SK-N-SH (cell line): Measurements from ENCODE around the gene SELENOV. TPM values are rescaled to one million over a fixed set of nuclear protein-coding genes. Genes with fewer than 3 reads are reported as not detected.

Source experiments
- CTCF ChIA-PET: fragments of 300-600, 350-600 bp; formaldehyde crosslinking; extraction: SDS; loops from one replicate; lab custom pipeline; 2021; lab: Yijun Ruan, JAX
- POLR2A ChIA-PET: fragments of 350-600 bp; sonication (Branson Sonifier 250); formaldehyde crosslinking; extraction: SDS; loops from one replicate; lab custom pipeline; 2020; ENCODE audit warnings: antibody characterized with exemption, inconsistent platforms; lab: Yijun Ruan, JAX
- DNase-seq: peaks from one replicate; pipeline ENCODE4 v3.0.0; 2012
- H2AFZ ChIP-seq: fragments of 200-600 bp; sonication (generic); 2 replicates; pipeline ENCODE4 v1.8.1; 2016; ENCODE audit warnings: antibody characterized with exemption, mild to moderate bottlenecking, low read depth
- H3F3A ChIP-seq: fragments of 200-600 bp; sonication (generic); replicated peaks from 2 replicates; pipeline ENCODE3; 2016; ENCODE audit warnings: antibody characterized with exemption, mild to moderate bottlenecking; ENCODE audit not compliant: insufficient read depth
- H3K27ac ChIP-seq, 2 experiments: fragments of 200-500 bp in 1 of 2; fragments of 200-600 bp in 1 of 2; sonication (Bioruptor generic) in 1 of 2; sonication (generic), shearing (Covaris generic) in 1 of 2; 2 replicates each; pipeline versions ENCODE4 v1.5.1 to v1.6.1; 2014 to 2016; ENCODE audit warnings: low read depth in 2 of 2, inconsistent platforms in 1 of 2, low read length in 1 of 2, mild to moderate bottlenecking in 1 of 2, mixed read lengths in 1 of 2
- H3K27me3 ChIP-seq: fragments of 200-600 bp; sonication (generic), shearing (Covaris generic); 2 replicates; pipeline ENCODE4 v1.6.1; 2016; ENCODE audit warnings: mixed run types; ENCODE audit not compliant: insufficient read depth
- H3K36me3 ChIP-seq, 2 experiments: fragments of 200-500 bp in 1 of 2; fragments of 200-600 bp in 1 of 2; sonication (Bioruptor generic) in 1 of 2; sonication (generic) in 1 of 2; replicated peaks in 1 of 2; 2 replicates each; pipeline versions ENCODE3 to v1.5.1; 2014 to 2016; ENCODE audit warnings: low read length in 1 of 2, mild to moderate bottlenecking in 1 of 2; ENCODE audit not compliant: insufficient read depth in 2 of 2, control insufficient read depth in 1 of 2
- H3K4me1 ChIP-seq, 2 experiments: fragments of 200-500 bp in 1 of 2; fragments of 200-600 bp in 1 of 2; sonication (Bioruptor generic) in 1 of 2; sonication (generic), shearing (Covaris generic) in 1 of 2; 2 replicates each; pipeline versions ENCODE4 v1.5.1 to v1.6.1; 2014 to 2016; ENCODE audit warnings: low read depth in 1 of 2, low read length in 1 of 2, mixed run types in 1 of 2; ENCODE audit not compliant: insufficient read depth in 2 of 2, control insufficient read depth in 1 of 2
- H3K4me2 ChIP-seq: fragments of 200-600 bp; sonication (generic), shearing (Covaris generic); 2 replicates; pipeline ENCODE4 v1.6.1; 2017; ENCODE audit warnings: mixed run types
- H3K4me3 ChIP-seq, 2 experiments: fragments of 200-500 bp in 1 of 2; fragments of 200-600 bp in 1 of 2; sonication (Bioruptor generic) in 1 of 2; sonication (generic), shearing (Covaris generic) in 1 of 2; 2 replicates each; pipeline versions ENCODE4 v1.5.1 to v1.8.1; 2014 to 2016; ENCODE audit warnings: low read depth in 2 of 2, inconsistent platforms in 1 of 2, low read length in 1 of 2, mild to moderate bottlenecking in 1 of 2, mixed read lengths in 1 of 2, moderate library complexity in 1 of 2
- H3K79me2 ChIP-seq: fragments of 200-600 bp; sonication (generic); 2 replicates; pipeline ENCODE4 v1.8.1; 2017; ENCODE audit warnings: mild to moderate bottlenecking; ENCODE audit not compliant: insufficient read depth
- H3K9ac ChIP-seq: fragments of 200-600 bp; sonication (generic); 2 replicates; pipeline ENCODE4 v1.6.1; 2017; ENCODE audit warnings: mixed run types
- H3K9me2 ChIP-seq: fragments of 200-600 bp; sonication (generic); 2 replicates; pipeline ENCODE4 v1.6.1; 2017; ENCODE audit warnings: mixed run types
- H3K9me3 ChIP-seq: fragments of 200-600 bp; sonication (generic); 2 replicates; pipeline ENCODE4 v1.6.1; 2017; ENCODE audit warnings: mixed run types, mild to moderate bottlenecking, moderate library complexity
- H4K20me1 ChIP-seq: fragments of 200-600 bp; sonication (generic); 2 replicates; pipeline ENCODE4 v1.6.1; 2017; ENCODE audit warnings: mild to moderate bottlenecking, mixed run types; ENCODE audit not compliant: insufficient read depth
- CTCF ChIP-seq: fragments of 200-600 bp; sonication (generic); IDR thresholded peaks from 2 replicates; pipeline ENCODE4 v1.6.1; 2017; ENCODE audit warnings: antibody characterized with exemption, mild to moderate bottlenecking, moderate library complexity
- EP300 ChIP-seq, 2 experiments: IDR thresholded peaks; 2 replicates each; pipeline versions ENCODE4 v1.4.0 to v1.6.1; 2012; ENCODE audit warnings: borderline replicate concordance in 1 of 2, low read depth in 1 of 2, low read length in 1 of 2
- EZH2phosphoT487 ChIP-seq: fragments of 200-600 bp; sonication (generic); IDR thresholded peaks from 2 replicates; pipeline ENCODE4 v1.6.1; 2017; ENCODE audit warnings: low read depth, mixed run types, mild to moderate bottlenecking, antibody characterized with exemption, moderate library complexity, borderline replicate concordance
- FOXM1 ChIP-seq: IDR thresholded peaks from 2 replicates; pipeline ENCODE4 v1.4.0; 2012; ENCODE audit warnings: low read depth, mild to moderate bottlenecking
- JUND ChIP-seq: IDR thresholded peaks from 2 replicates; pipeline ENCODE4 v1.4.0; 2012
- MAX ChIP-seq: IDR thresholded peaks from 2 replicates; pipeline ENCODE4 v1.4.0; 2012; ENCODE audit warnings: low read depth
- MXI1 ChIP-seq: IDR thresholded peaks from 2 replicates; pipeline ENCODE4 v1.6.1; 2012; ENCODE audit warnings: mild to moderate bottlenecking, low read depth, low read length, improper control_type of control experiment
- NRF1 ChIP-seq: IDR thresholded peaks from 2 replicates; pipeline ENCODE4 v1.6.1; 2012; ENCODE audit warnings: low read depth, mild to moderate bottlenecking, low read length
- PBX3 ChIP-seq: IDR thresholded peaks from 2 replicates; pipeline ENCODE4; 2012
- RFX5 ChIP-seq: IDR thresholded peaks from 2 replicates; pipeline ENCODE4 v1.6.1; 2012; ENCODE audit warnings: mild to moderate bottlenecking, improper control_type of control experiment, low read length
- SIN3A ChIP-seq: IDR thresholded peaks from 2 replicates; pipeline ENCODE4 v1.6.1; 2012; ENCODE audit warnings: low read depth, mild to moderate bottlenecking, low read length, moderate library complexity, borderline replicate concordance
- SMC3 ChIP-seq: IDR thresholded peaks from 2 replicates; pipeline ENCODE4 v1.6.1; 2012; ENCODE audit warnings: low read depth, low read length, improper control_type of control experiment
- TCF12 ChIP-seq: IDR thresholded peaks from 2 replicates; pipeline ENCODE4 v1.4.0; 2012
- TEAD4 ChIP-seq: IDR thresholded peaks from 2 replicates; pipeline ENCODE4 v1.4.0; 2012; ENCODE audit warnings: mild to moderate bottlenecking, borderline replicate concordance; ENCODE audit not compliant: insufficient read depth
- USF1 ChIP-seq: IDR thresholded peaks from 2 replicates; pipeline ENCODE4 v1.4.0; 2012; ENCODE audit warnings: low read depth, borderline replicate concordance
- YY1 ChIP-seq: IDR thresholded peaks from 2 replicates; pipeline ENCODE4 v1.4.0; 2012; ENCODE audit warnings: low read depth, mild to moderate bottlenecking
- ZBTB33 ChIP-seq: IDR thresholded peaks from 2 replicates; pipeline ENCODE4 v1.4.0; 2012; ENCODE audit warnings: low read depth, borderline replicate concordance
- WGBS: methylation state at CpG from one replicate; pipeline ENCODE4 v1.1.6; 2017; ENCODE audit warnings: low lambda C conversion rate; 5-methylcytosine and 5-hydroxymethylcytosine counted together
- polyA plus RNA-seq, 3 experiments: library from polyadenylated mRNA; depleted of rRNA; stranded (reverse); fragments of >200 nt; gene quantifications; 2 replicates each; pipeline ENCODE4 v1.2.3, GENCODE V29; 2012
- TF ChIP-seq, protein P1 (sequence below): fragments of 150-350 bp; IDR thresholded peaks from 2 replicates; pipeline ENCODE4 v1.6.1; 2017; ENCODE audit warnings: antibody characterized with exemption, low read length, low read depth, borderline replicate concordance

The SELENOV gene
- polyA plus RNA-seq, 1 of the 3 experiments (the other 2 are of a cell fraction): 0.08 TPM

GRCh38 chr19:39544911-39545310 is 30.0 kb downstream of the SELENOV start:
- Histone ChIP-seq H3F3A (no peaks in the 10 kb centered on the region), H3K9ac (no peak overlapping the region), H3K27me3 (peaks cover 23% of the 10 kb centered on the region; the same call in 1 of the 2 replicates), H3K9me2 (no peaks in the 10 kb centered on the region), H3K36me3 (no peaks in the 10 kb centered on the region), H3K79me2 (no peaks in the 10 kb centered on the region), H4K20me1 (no peaks in the 10 kb centered on the region), H3K4me1 (no peaks in the 10 kb centered on the region), H3K4me2 (no peak overlapping the region), H3K9me3 (no peaks in the 10 kb centered on the region), H3K4me3 (no peak overlapping the region), H3K27ac (no peak overlapping the region), H2AFZ (no peak overlapping the region)
- DNase-seq: no peak
- TF ChIP-seq CTCF: no peak
- no peak for TF ChIP-seq SMC3
- no peak for TF ChIP-seq MXI1
- no peak for TF ChIP-seq YY1
- no peak for TF ChIP-seq USF1
- TF ChIP-seq EZH2phosphoT487: no peak
- no peak for TF ChIP-seq SIN3A
- TF ChIP-seq, protein P1, sequence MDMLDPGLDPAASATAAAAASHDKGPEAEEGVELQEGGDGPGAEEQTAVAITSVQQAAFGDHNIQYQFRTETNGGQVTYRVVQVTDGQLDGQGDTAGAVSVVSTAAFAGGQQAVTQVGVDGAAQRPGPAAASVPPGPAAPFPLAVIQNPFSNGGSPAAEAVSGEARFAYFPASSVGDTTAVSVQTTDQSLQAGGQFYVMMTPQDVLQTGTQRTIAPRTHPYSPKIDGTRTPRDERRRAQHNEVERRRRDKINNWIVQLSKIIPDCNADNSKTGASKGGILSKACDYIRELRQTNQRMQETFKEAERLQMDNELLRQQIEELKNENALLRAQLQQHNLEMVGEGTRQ: no peak
- no peak for TF ChIP-seq EP300 (IDR thresholded peaks at IDR 0.05; ENCODE audit: borderline replicate concordance in 1 of 2, low read depth in 1 of 2, low read length in 1 of 2)
- TF ChIP-seq FOXM1: no peak
- no peak for TF ChIP-seq RFX5
- no peak for TF ChIP-seq TCF12
- TF ChIP-seq NRF1: no peak
- no peak for TF ChIP-seq JUND
- TF ChIP-seq ZBTB33: no peak
- TF ChIP-seq MAX: no peak
- TF ChIP-seq PBX3: no peak
- no peak for TF ChIP-seq TEAD4
- 40% methylated on average over 1 of the region's 1 CpG for WGBS
- ChIA-PET CTCF (interaction anchor here (0.8 to 2.3 kb wide), 6 partner anchors 10 to 127 kb away, joined by 3 to 6 read pairs (median 4); partner anchors contain the start of gene EID2B), POLR2A (interaction anchor here (1.0 kb wide), 1 partner anchor 109 kb away, joined by 4 read pairs; the partner anchor contains the start of gene RPS16)
